K562 (cell line): Measurements from ENCODE around the gene DAGLA. TPM values are rescaled to one million over a fixed set of nuclear protein-coding genes. Genes with fewer than 3 reads are reported as not detected.

Source experiments
- FOXA1 ChIP-seq: fragments of 450-650 bp; IDR thresholded peaks from 2 replicates; pipeline ENCODE4 v1.6.1; 2016; ENCODE audit warnings: mild to moderate bottlenecking, borderline replicate concordance
- HNRNPH1 ChIP-seq: fragments of 200-400 bp; formaldehyde crosslinking; optimal IDR thresholded peaks from 2 replicates; pipeline ENCODE3; 2017; ENCODE audit warnings: low read depth, mild to moderate bottlenecking, low read length, moderate library complexity
- NCOA2 ChIP-seq, 2 experiments: fragments of 450-650 bp; IDR thresholded peaks; 2 replicates each; pipeline ENCODE4 v1.6.1; 2018; ENCODE audit warnings: mild to moderate bottlenecking in 2 of 2, moderate library complexity in 1 of 2; ENCODE audit not compliant: partially characterized antibody in 2 of 2
- SLC30A9 ChIP-seq: fragments of 250-450 bp; sonication (Bioruptor Pico); IDR thresholded peaks from 2 replicates; pipeline ENCODE4 v1.8.0; 2022; ENCODE audit warnings: mild to moderate bottlenecking, moderate library complexity
- TAF15 ChIP-seq: fragments of 200-400 bp; formaldehyde crosslinking; IDR thresholded peaks from 2 replicates; pipeline ENCODE4 v1.6.1; 2017; ENCODE audit warnings: mild to moderate bottlenecking, low read depth, low read length, moderate library complexity
- ZBTB40 ChIP-seq, 2 experiments: fragments of 450-650 bp in 1 of 2; sonication (generic) in 1 of 2; formaldehyde crosslinking in 1 of 2; IDR thresholded peaks; 2 replicates each; pipeline versions ENCODE4 v1.7.1 to v1.9.0; 2016 to 2022; ENCODE audit warnings: inconsistent platforms in 1 of 2, mild to moderate bottlenecking in 1 of 2, missing genetic modification reagents in 1 of 2
- ZNF174 ChIP-seq: fragments of 250-450 bp; sonication (Bioruptor Pico); IDR thresholded peaks from 2 replicates; pipeline ENCODE4 v1.4.0; 2020; ENCODE audit warnings: mild to moderate bottlenecking
- ZNF217 ChIP-seq: sonication (generic); formaldehyde crosslinking; IDR thresholded peaks from 2 replicates; pipeline ENCODE4 v1.8.0; 2022; ENCODE audit warnings: mild to moderate bottlenecking, missing genetic modification reagents
- ZNF76 ChIP-seq: fragments of 250-450 bp; sonication (Bioruptor Pico); IDR thresholded peaks from 2 replicates; pipeline ENCODE4 v1.4.0; 2020; ENCODE audit warnings: mild to moderate bottlenecking, moderate library complexity, borderline replicate concordance
- polyA plus RNA-seq, 8 experiments: library from polyadenylated mRNA; depleted of rRNA in 4 of 8; stranded (reverse) in 5 of 8; unstranded in 3 of 8; fragments of >200 nt; fragmentation: Nextera tagmentation in 2 of 8; fragmentation: Illumina TruSeq in 1 of 8; extraction: Ambion mirVana in 2 of 8; extraction: Trizol in 1 of 8; gene quantifications; 2 replicates each; pipeline versions ENCODE4 v1.2.1 to v1.2.3, GENCODE V29; 2011 to 2014; ENCODE audit warnings: inconsistent platforms in 1 of 8, missing spikeins in 1 of 8
- total RNA-seq, 7 experiments: library from RNA; depleted of rRNA in 6 of 7; stranded (reverse); fragments of >200 nt in 6 of 7; fragmentation: Illumina TruSeq in 2 of 7; extraction: Trizol in 2 of 7; gene quantifications; 2 replicates each; pipeline versions ENCODE4 v1.2.1 to v1.2.3, GENCODE V29; 2011 to 2021; ENCODE audit warnings: low replicate concordance in 1 of 7
- TF ChIP-seq, protein P1 (sequence below): sonication (generic); formaldehyde crosslinking; IDR thresholded peaks from 2 replicates; pipeline ENCODE4 v1.8.0; 2022; ENCODE audit warnings: mild to moderate bottlenecking, missing genetic modification reagents
- TF ChIP-seq, protein P2 (sequence below): sonication (generic); formaldehyde crosslinking; IDR thresholded peaks from 2 replicates; pipeline ENCODE4 v1.8.0; 2023; ENCODE audit warnings: mild to moderate bottlenecking, missing genetic modification reagents
- TF ChIP-seq, protein P3 (sequence below): fragments of 250-450 bp; sonication (Bioruptor Pico); IDR thresholded peaks from 2 replicates; pipeline ENCODE4 v1.8.0; 2022; ENCODE audit warnings: moderate library complexity, mild to moderate bottlenecking, inconsistent platforms

Gene DAGLA
- total and polyA plus RNA-seq, 9 of the 15 experiments (the other 6 are each of a cell fraction or from before 2014, with no cell fraction given): 0.03 to 0.16 (median 0.04) TPM; not detected in 4

GRCh38 chr11:61747192-61747966 is 67.2 kb downstream of the DAGLA start (continued):
- TF ChIP-seq, protein P1, sequence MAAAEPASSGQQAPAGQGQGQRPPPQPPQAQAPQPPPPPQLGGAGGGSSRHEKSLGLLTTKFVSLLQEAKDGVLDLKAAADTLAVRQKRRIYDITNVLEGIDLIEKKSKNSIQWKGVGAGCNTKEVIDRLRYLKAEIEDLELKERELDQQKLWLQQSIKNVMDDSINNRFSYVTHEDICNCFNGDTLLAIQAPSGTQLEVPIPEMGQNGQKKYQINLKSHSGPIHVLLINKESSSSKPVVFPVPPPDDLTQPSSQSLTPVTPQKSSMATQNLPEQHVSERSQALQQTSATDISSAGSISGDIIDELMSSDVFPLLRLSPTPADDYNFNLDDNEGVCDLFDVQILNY (CRISPR knock-in tag): no peak
- TF ChIP-seq, protein P2, sequence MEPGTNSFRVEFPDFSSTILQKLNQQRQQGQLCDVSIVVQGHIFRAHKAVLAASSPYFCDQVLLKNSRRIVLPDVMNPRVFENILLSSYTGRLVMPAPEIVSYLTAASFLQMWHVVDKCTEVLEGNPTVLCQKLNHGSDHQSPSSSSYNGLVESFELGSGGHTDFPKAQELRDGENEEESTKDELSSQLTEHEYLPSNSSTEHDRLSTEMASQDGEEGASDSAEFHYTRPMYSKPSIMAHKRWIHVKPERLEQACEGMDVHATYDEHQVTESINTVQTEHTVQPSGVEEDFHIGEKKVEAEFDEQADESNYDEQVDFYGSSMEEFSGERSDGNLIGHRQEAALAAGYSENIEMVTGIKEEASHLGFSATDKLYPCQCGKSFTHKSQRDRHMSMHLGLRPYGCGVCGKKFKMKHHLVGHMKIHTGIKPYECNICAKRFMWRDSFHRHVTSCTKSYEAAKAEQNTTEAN (CRISPR knock-in tag): no peak
- TF ChIP-seq ZBTB40 (IDR thresholded peaks at IDR 0.05) (no peak), ZBTB40 (CRISPR knock-in tag; IDR thresholded peaks at IDR 0.05) (no peak), HNRNPH1 (no peak), NCOA2 (IDR thresholded peaks at IDR 0.05; ENCODE audit: partially characterized antibody in 2 of 2) (no peak), ZNF217 (no peak), ZNF76 (no peak; the same call in 1 of the 2 replicates), SLC30A9 (CRISPR knock-in tag) (no peak), ZNF174 (CRISPR knock-in tag) (no peak), FOXA1 (no peak), TAF15 (no peak)
- TF ChIP-seq, protein P3, sequence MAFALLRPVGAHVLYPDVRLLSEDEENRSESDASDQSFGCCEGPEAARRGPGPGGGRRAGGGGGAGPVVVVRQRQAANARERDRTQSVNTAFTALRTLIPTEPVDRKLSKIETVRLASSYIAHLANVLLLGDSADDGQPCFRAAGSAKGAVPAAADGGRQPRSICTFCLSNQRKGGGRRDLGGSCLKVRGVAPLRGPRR (CRISPR knock-in tag): no peak
